Heart right ventricle (tissue), 16 donors: ENCODE measurements around the gene KLHDC10. TPM values are rescaled to one million over a fixed set of nuclear protein-coding genes. Genes with fewer than 3 reads are reported as not detected.
"Not testable (repeated sequence)": the region's sequence is repeated elsewhere in the genome, so short reads cannot be mapped to it uniquely, and the experiment has no call there.

Source experiments
- ATAC-seq, 8 donors: fragments of 200-7000 bp; cut with Tn5 transposase; one replicate each; pipeline ENCODE4 v1.9.1; 2020; ENCODE audit warnings: mild to moderate bottlenecking in 8 of 8, moderate library complexity in 8 of 8, moderate number of reproducible peaks in 1 of 8
- DNase-seq, 2 donors: peaks; one replicate each; pipeline ENCODE4 v3.0.0-alpha.2; 2020
- H3K27ac ChIP-seq, 10 donors: fragments of 200-600 bp; sonication (generic) in 2 of 10; one replicate each; pipeline versions ENCODE4 v1.5.0 to v1.8.0; 2020 to 2022; ENCODE audit warnings: mild to moderate bottlenecking in 3 of 10
- H3K27me3 ChIP-seq, 7 donors: fragments of 200-600 bp; one replicate each; pipeline ENCODE4 v1.8.0; 2021 to 2022; ENCODE audit warnings: mild to moderate bottlenecking in 2 of 7
- H3K36me3 ChIP-seq, 9 donors: fragments of 200-600 bp; sonication (generic) in 1 of 9; one replicate each; pipeline versions ENCODE4 v1.5.0 to v1.8.0; 2020 to 2022; ENCODE audit warnings: mild to moderate bottlenecking in 2 of 9
- H3K4me1 ChIP-seq, 9 donors: fragments of 200-600 bp; sonication (generic) in 1 of 9; one replicate each; pipeline versions ENCODE4 v1.5.0 to v1.8.0; 2020 to 2022; ENCODE audit warnings: mild to moderate bottlenecking in 4 of 9
- H3K4me3 ChIP-seq, 10 donors: fragments of 200-600 bp; sonication (generic) in 2 of 10; one replicate each; pipeline versions ENCODE4 v1.5.0 to v1.8.0; 2020 to 2022; ENCODE audit warnings: mild to moderate bottlenecking in 7 of 10, moderate library complexity in 2 of 10
- H3K9me3 ChIP-seq, 11 donors: fragments of 200-600 bp in 10 of 11; sonication (generic) in 2 of 11; one replicate each; pipeline versions ENCODE4 v1.5.0 to v1.8.0; 2013 to 2022; ENCODE audit warnings: mild to moderate bottlenecking in 2 of 11, control low read depth in 1 of 11, moderate library complexity in 1 of 11
- CTCF ChIP-seq, 9 donors: fragments of 200-600 bp; sonication (generic) in 2 of 9; IDR thresholded peaks; one replicate each; pipeline versions ENCODE4 v1.5.0 to v1.8.0; 2021 to 2022; ENCODE audit warnings: antibody characterized with exemption in 9 of 9, mild to moderate bottlenecking in 5 of 9, moderate library complexity in 1 of 9
- WGBS, 2 donors: extraction: QIAGEN DNeasy Blood & Tissue Kit; methylation state at CpG; one replicate each; pipeline ENCODE4 v1.1.7; 2013; ENCODE audit warnings: inconsistent platforms in 1 of 2; 5-methylcytosine and 5-hydroxymethylcytosine counted together
- intact Hi-C, 10 donors: fragments of 100-400 bp; cut with DNase I; formaldehyde crosslinking; loops; one replicate each; pipeline versions ENCODE4 v1.11.1 to v1.14.2; 2022
- polyA plus RNA-seq, 2 donors: library from polyadenylated mRNA; stranded (reverse); fragments of 200-250 nt; gene quantifications; one replicate each; pipeline ENCODE4 v1.2.3, GENCODE V29; 2013
- total RNA-seq, 10 donors: library from RNA; stranded (reverse); fragmentation: NEBNext Ultra II Directional in 3 of 10; extraction: Animal tissue kit (Norgen Biotek cat#: 25700) in 3 of 10; gene quantifications; one replicate each; pipeline versions ENCODE4 v1.2.1 to v1.2.4, GENCODE V29; 2021 to 2023
- donor health status: Arrhythmogenic right ventricular cardiomyopathy.
- donor health status: ischemic (EF 13 %, LVEDD 7.1; RV severe dilation, severe dysfunction).
- donor health status: healthy with polysubstance abuse.
- donor health status: DM: no; HTN: yes; CAD: no.
- donor health status: DM: no; HTN: no; CAD: no.
- donor health status: ischemic (EF 25% LVEDD 6.9; RV normal size, moderate dysfunction).
- donor health status: ischemic (EF 25% LVEDD 5.7; RV mildly dilated, moderate dysfunction).
- donor health status: healthy.
- donor health status: DM: yes; HTN: yes; CAD: no.
- donor health status: Ischemic cardiomyopathy.
- donor health status: ischemic (EF 35%, LVEDD 5.7; RV mildly dilated, moderate dysfunction).
- donor health status: nonischemic (EF 11% LVEDD 7.7; RV severe dilation, severe dysfunction).
- donor health status: DM: yes; HTN: yes; CAD: no.
- donor health status: PGD.
- donor health status: ischemic (EF 29% LVEDD 5.4; RV normal size, mild dysfunction).
- donor health status: nonischemic (EF 23%, LVEDD 6.1; RV moderate dilation, normal function).

Gene KLHDC10
- total and polyA plus RNA-seq, 12 donors: 9.1 to 33.7 (median 28.1) TPM

DNA sequence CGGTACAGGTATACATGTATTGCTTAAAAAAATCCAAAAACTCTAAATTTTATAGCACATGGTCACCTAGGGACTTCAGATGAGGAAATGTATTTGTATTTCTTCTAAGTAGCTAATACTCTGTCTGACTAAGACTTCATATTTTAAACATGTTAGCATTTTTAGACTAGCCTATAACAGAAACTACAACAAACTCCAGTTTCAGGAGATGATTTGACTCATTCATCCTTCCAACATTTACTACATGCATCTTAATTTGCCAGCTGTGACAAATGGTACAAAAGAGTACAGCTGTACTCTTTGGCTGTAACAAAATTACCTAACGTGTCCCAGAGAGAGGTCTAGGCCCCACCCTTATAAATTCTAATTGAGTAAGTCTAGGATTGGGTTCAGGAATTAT lies 112.7 kb downstream of the KLHDC10 start:
- 85 to 95% methylated on average over 2 of the region's 2 CpGs for WGBS, 2 donors

GRCh38 chr7:130184349-130184748 lies 114.0 kb downstream of the KLHDC10 start:
- H3K27me3 ChIP-seq, DNase-seq, H3K4me1 ChIP-seq, H3K4me3 ChIP-seq, H3K9me3 ChIP-seq, ATAC-seq, H3K27ac ChIP-seq, intact Hi-C loops: not testable (repeated sequence)
- H3K36me3 ChIP-seq: peaks cover 0 to 81% (median 39%) of the 10 kb centered on the region in 9 donors
- WGBS, 2 donors: 95 to 99% methylated on average over 5 of the region's 5 CpGs

More for the DNA sequence above, 112.7 kb downstream of the KLHDC10 start:
- no peak for TF ChIP-seq CTCF (IDR thresholded peaks at IDR 0.05)
- peaks cover 0 to 88% (median 43%) of the 10 kb centered on the region in 9 donors for H3K36me3 ChIP-seq
- intact Hi-C loops: no loop called here
- no peak overlapping the region for H3K4me3 ChIP-seq
- no peak overlapping the region for H3K27ac ChIP-seq
- H3K27me3 ChIP-seq: no peaks in the 10 kb centered on the region
- DNase-seq (no peak), ATAC-seq (no peak)
- no peaks in the 10 kb centered on the region for H3K9me3 ChIP-seq
- H3K4me1 ChIP-seq: no peaks in the 10 kb centered on the region

Other genes with a start within 250 kb of the KLHDC10 start
- 100 to 1,000 TPM in 7 of 10 donors, 10 to 100 TPM in 3; 73.5 to 222 (median 170) TPM for gene UBE2H, start 117.6 kb upstream of the KLHDC10 start, total RNA-seq
- gene UBE2H, start 117.6 kb upstream of the KLHDC10 start, polyA plus RNA-seq: 10 to 100 TPM; 26.0 to 35.3 TPM
- gene ZC3HC1, start 19.2 kb upstream of the KLHDC10 start, total RNA-seq: 10 to 100 TPM; 16.3 to 20.8 (median 17.8) TPM
- 10 to 100 TPM; 14.5 to 22.8 TPM for gene ZC3HC1, start 19.2 kb upstream of the KLHDC10 start, polyA plus RNA-seq
- 10 to 100 TPM in 8 of 10 donors, 1 to 10 TPM in 2; 7.7 to 14.7 (median 12.6) TPM for gene TMEM209, start 134.9 kb downstream of the KLHDC10 start, total RNA-seq
- gene TMEM209, start 134.9 kb downstream of the KLHDC10 start, polyA plus RNA-seq: 1 to 10 TPM; 5.9 to 6.4 TPM
- not detected for gene SSMEM1, start 137.3 kb downstream of the KLHDC10 start, total RNA-seq
- not detected for gene SSMEM1, start 137.3 kb downstream of the KLHDC10 start, polyA plus RNA-seq
- 1 to 10 TPM in 1 of 10 donors, under 1 TPM in 6, not detected in 3; 0.60 to 1.1 (median 0.91) TPM for gene CPA2, start 196.3 kb downstream of the KLHDC10 start, total RNA-seq
- under 1 TPM in 1 of 2 donors, not detected in 1; 0.23 TPM for gene CPA2, start 196.3 kb downstream of the KLHDC10 start, polyA plus RNA-seq
- 1 to 10 TPM in 1 of 10 donors, under 1 TPM in 3, not detected in 6; 0.27 to 2.7 (median 0.47) TPM for gene CPA4, start 222.6 kb downstream of the KLHDC10 start, total RNA-seq
- under 1 TPM in 1 of 2 donors, not detected in 1; 0.04 TPM for gene CPA4, start 222.6 kb downstream of the KLHDC10 start, polyA plus RNA-seq